SK-N-SH (cell line): Measurements from ENCODE around the gene COMMD7. TPM values are rescaled to one million over a fixed set of nuclear protein-coding genes. Genes with fewer than 3 reads are reported as not detected.

Source experiments
- CTCF ChIA-PET: fragments of 300-600, 350-600 bp; formaldehyde crosslinking; extraction: SDS; loops from one replicate; lab custom pipeline; 2021; lab: Yijun Ruan, JAX
- POLR2A ChIA-PET: fragments of 350-600 bp; sonication (Branson Sonifier 250); formaldehyde crosslinking; extraction: SDS; loops from one replicate; lab custom pipeline; 2020; ENCODE audit warnings: antibody characterized with exemption, inconsistent platforms; lab: Yijun Ruan, JAX
- DNase-seq: peaks from one replicate; pipeline ENCODE4 v3.0.0; 2012
- H2AFZ ChIP-seq: fragments of 200-600 bp; sonication (generic); 2 replicates; pipeline ENCODE4 v1.8.1; 2016; ENCODE audit warnings: antibody characterized with exemption, mild to moderate bottlenecking, low read depth
- H3F3A ChIP-seq: fragments of 200-600 bp; sonication (generic); replicated peaks from 2 replicates; pipeline ENCODE3; 2016; ENCODE audit warnings: antibody characterized with exemption, mild to moderate bottlenecking; ENCODE audit not compliant: insufficient read depth
- H3K27ac ChIP-seq, 2 experiments: fragments of 200-500 bp in 1 of 2; fragments of 200-600 bp in 1 of 2; sonication (Bioruptor generic) in 1 of 2; sonication (generic), shearing (Covaris generic) in 1 of 2; 2 replicates each; pipeline versions ENCODE4 v1.5.1 to v1.6.1; 2014 to 2016; ENCODE audit warnings: low read depth in 2 of 2, inconsistent platforms in 1 of 2, low read length in 1 of 2, mild to moderate bottlenecking in 1 of 2, mixed read lengths in 1 of 2
- H3K27me3 ChIP-seq: fragments of 200-600 bp; sonication (generic), shearing (Covaris generic); 2 replicates; pipeline ENCODE4 v1.6.1; 2016; ENCODE audit warnings: mixed run types; ENCODE audit not compliant: insufficient read depth
- H3K36me3 ChIP-seq, 2 experiments: fragments of 200-500 bp in 1 of 2; fragments of 200-600 bp in 1 of 2; sonication (Bioruptor generic) in 1 of 2; sonication (generic) in 1 of 2; replicated peaks in 1 of 2; 2 replicates each; pipeline versions ENCODE3 to v1.5.1; 2014 to 2016; ENCODE audit warnings: low read length in 1 of 2, mild to moderate bottlenecking in 1 of 2; ENCODE audit not compliant: insufficient read depth in 2 of 2, control insufficient read depth in 1 of 2
- H3K4me1 ChIP-seq, 2 experiments: fragments of 200-500 bp in 1 of 2; fragments of 200-600 bp in 1 of 2; sonication (Bioruptor generic) in 1 of 2; sonication (generic), shearing (Covaris generic) in 1 of 2; 2 replicates each; pipeline versions ENCODE4 v1.5.1 to v1.6.1; 2014 to 2016; ENCODE audit warnings: low read depth in 1 of 2, low read length in 1 of 2, mixed run types in 1 of 2; ENCODE audit not compliant: insufficient read depth in 2 of 2, control insufficient read depth in 1 of 2
- H3K4me2 ChIP-seq: fragments of 200-600 bp; sonication (generic), shearing (Covaris generic); 2 replicates; pipeline ENCODE4 v1.6.1; 2017; ENCODE audit warnings: mixed run types
- H3K4me3 ChIP-seq, 2 experiments: fragments of 200-500 bp in 1 of 2; fragments of 200-600 bp in 1 of 2; sonication (Bioruptor generic) in 1 of 2; sonication (generic), shearing (Covaris generic) in 1 of 2; 2 replicates each; pipeline versions ENCODE4 v1.5.1 to v1.8.1; 2014 to 2016; ENCODE audit warnings: low read depth in 2 of 2, inconsistent platforms in 1 of 2, low read length in 1 of 2, mild to moderate bottlenecking in 1 of 2, mixed read lengths in 1 of 2, moderate library complexity in 1 of 2
- H3K79me2 ChIP-seq: fragments of 200-600 bp; sonication (generic); 2 replicates; pipeline ENCODE4 v1.8.1; 2017; ENCODE audit warnings: mild to moderate bottlenecking; ENCODE audit not compliant: insufficient read depth
- H3K9ac ChIP-seq: fragments of 200-600 bp; sonication (generic); 2 replicates; pipeline ENCODE4 v1.6.1; 2017; ENCODE audit warnings: mixed run types
- H3K9me2 ChIP-seq: fragments of 200-600 bp; sonication (generic); 2 replicates; pipeline ENCODE4 v1.6.1; 2017; ENCODE audit warnings: mixed run types
- H3K9me3 ChIP-seq: fragments of 200-600 bp; sonication (generic); 2 replicates; pipeline ENCODE4 v1.6.1; 2017; ENCODE audit warnings: mixed run types, mild to moderate bottlenecking, moderate library complexity
- H4K20me1 ChIP-seq: fragments of 200-600 bp; sonication (generic); 2 replicates; pipeline ENCODE4 v1.6.1; 2017; ENCODE audit warnings: mild to moderate bottlenecking, mixed run types; ENCODE audit not compliant: insufficient read depth
- ELF1 ChIP-seq: IDR thresholded peaks from 2 replicates; pipeline ENCODE4 v1.4.0; 2012
- FOSL2 ChIP-seq: IDR thresholded peaks from 2 replicates; pipeline ENCODE4 v1.4.0; 2012; ENCODE audit warnings: low read depth, mild to moderate bottlenecking, moderate library complexity, borderline replicate concordance
- GATA2 ChIP-seq: sonication (generic); formaldehyde crosslinking; IDR thresholded peaks from 2 replicates; pipeline ENCODE4 v1.5.0; 2020; ENCODE audit warnings: mild to moderate bottlenecking, missing genetic modification reagents
- PBX3 ChIP-seq: IDR thresholded peaks from 2 replicates; pipeline ENCODE4; 2012
- RXRA ChIP-seq: IDR thresholded peaks from 2 replicates; pipeline ENCODE4 v1.4.0; 2012; ENCODE audit warnings: low read depth, mild to moderate bottlenecking, borderline replicate concordance
- TEAD4 ChIP-seq: IDR thresholded peaks from 2 replicates; pipeline ENCODE4 v1.4.0; 2012; ENCODE audit warnings: mild to moderate bottlenecking, borderline replicate concordance; ENCODE audit not compliant: insufficient read depth
- USF1 ChIP-seq: IDR thresholded peaks from 2 replicates; pipeline ENCODE4 v1.4.0; 2012; ENCODE audit warnings: low read depth, borderline replicate concordance
- WGBS: methylation state at CpG from one replicate; pipeline ENCODE4 v1.1.6; 2017; ENCODE audit warnings: low lambda C conversion rate; 5-methylcytosine and 5-hydroxymethylcytosine counted together
- polyA plus RNA-seq, 3 experiments: library from polyadenylated mRNA; depleted of rRNA; stranded (reverse); fragments of >200 nt; gene quantifications; 2 replicates each; pipeline ENCODE4 v1.2.3, GENCODE V29; 2012

COMMD7 gene
- polyA plus RNA-seq, 1 of the 3 experiments (the other 2 are of a cell fraction): 38.0 TPM

GRCh38 chr20:32780278-32780677 lies 37.0 kb upstream of the COMMD7 start:
- Histone ChIP-seq H2AFZ (no peak overlapping the region), H3K4me3 (no peak overlapping the region), H3K9me3 (no peaks in the 10 kb centered on the region), H3K27ac (no peak overlapping the region), H3K79me2 (no peaks in the 10 kb centered on the region), H3K9me2 (no peaks in the 10 kb centered on the region), H3K9ac (no peak overlapping the region), H3K4me1 (peaks cover 0 to 15% of the 10 kb centered on the region in 2 experiments; a peak in 3 of 4 replicates), H3K36me3 (no peaks in the 10 kb centered on the region), H3F3A (no peaks in the 10 kb centered on the region), H3K4me2 (no peak overlapping the region), H4K20me1 (no peaks in the 10 kb centered on the region), H3K27me3 (no peaks in the 10 kb centered on the region)
- ChIA-PET CTCF (interaction anchor here (1.6 to 7.2 kb wide), 3 partner anchors 9 to 259 kb away, joined by 4 to 101 read pairs (median 83); partner anchors contain the start of gene C20orf203), POLR2A (no interaction called here)
- WGBS: 96% methylated on average over 14 of the region's 16 CpGs
- no peak for DNase-seq
- TF ChIP-seq GATA2 (CRISPR knock-in tag) (no peak), RXRA (no peak), ELF1 (no peak)

- Histone ChIP-seq H3K27me3 (no peaks in the 10 kb centered on the region), H3F3A (no peaks in the 10 kb centered on the region), H3K4me3 (no peak overlapping the region), H2AFZ (no peak overlapping the region), H3K4me2 (no peak overlapping the region), H3K4me1 (peaks cover 0 to 16% of the 10 kb centered on the region in 2 experiments; a peak in 3 of 4 replicates), H4K20me1 (no peaks in the 10 kb centered on the region), H3K79me2 (peaks cover 4% of the 10 kb centered on the region; the same call in 1 of the 2 replicates), H3K9me3 (no peaks in the 10 kb centered on the region), H3K36me3 (no peaks in the 10 kb centered on the region), H3K27ac (no peak overlapping the region), H3K9ac (no peak overlapping the region), H3K9me2 (no peaks in the 10 kb centered on the region)
- ChIA-PET CTCF (interaction anchor here (1.1 to 7.2 kb wide), 13 partner anchors 9 to 119 kb away, joined by 3 to 101 read pairs (median 5); partner anchors contain the start of genes C20orf203 and COMMD7), POLR2A (interaction anchor here (1.4 kb wide), 1 partner anchor 17 kb away, joined by 5 read pairs; no protein-coding TSS in a partner anchor)
- WGBS: 92% methylated on average over 10 of the region's 10 CpGs
- DNase-seq: peak; percentile 69
- TF ChIP-seq FOSL2: no peak
- peak; percentile 47 for TF ChIP-seq PBX3
- TF ChIP-seq USF1: no peak
- TF ChIP-seq TEAD4: no peak
Observed at GRCh38 chr20:32779500-32780211, 36.4 kb upstream of the COMMD7 start.
